ENCODE data around the gene NR3C2.

NR3C2 gene

DNA sequence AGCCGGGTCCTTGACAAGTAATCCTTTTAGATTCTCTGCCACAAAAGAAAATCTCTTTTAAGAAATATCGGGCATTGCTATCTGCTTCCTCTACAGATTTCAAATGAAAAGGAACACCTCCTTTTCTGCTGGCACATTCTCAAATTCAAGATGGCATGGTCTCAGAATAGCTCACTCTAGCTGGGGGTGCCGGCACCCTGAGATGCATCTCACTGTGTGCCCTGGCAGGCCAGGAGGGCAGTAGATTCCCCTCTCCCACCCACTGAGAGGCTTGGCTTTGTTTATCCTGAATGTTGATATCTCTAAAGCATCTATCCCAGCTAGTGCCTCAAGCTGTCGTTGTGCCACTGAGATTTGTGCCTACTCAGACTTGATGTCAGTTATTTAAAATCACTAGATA lies 390.8 kb downstream of the NR3C2 start:
- no peak for DNase-seq (ENCODE audit: low read depth)

DNA sequence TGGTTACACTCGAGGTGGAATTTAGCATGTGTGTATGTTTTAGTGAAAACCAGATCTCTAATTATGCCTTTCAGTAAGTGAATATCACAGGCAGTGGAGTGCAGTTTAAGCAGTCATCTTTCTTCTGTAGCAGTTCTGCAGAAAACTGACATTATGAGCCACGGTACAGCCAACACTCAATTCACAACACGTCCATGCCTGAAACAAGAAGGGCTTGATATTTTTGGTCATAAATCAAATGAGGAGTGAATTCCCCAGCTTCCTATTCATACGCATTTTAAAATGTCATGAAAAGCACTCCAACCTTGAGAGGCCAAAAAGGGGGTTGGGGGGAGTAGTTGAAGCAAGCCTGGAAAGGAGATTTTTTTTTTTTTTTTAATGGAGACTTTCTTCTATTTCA lies 393.6 kb downstream of the NR3C2 start:
- no peak for DNase-seq (ENCODE audit: low read depth)

DNA sequence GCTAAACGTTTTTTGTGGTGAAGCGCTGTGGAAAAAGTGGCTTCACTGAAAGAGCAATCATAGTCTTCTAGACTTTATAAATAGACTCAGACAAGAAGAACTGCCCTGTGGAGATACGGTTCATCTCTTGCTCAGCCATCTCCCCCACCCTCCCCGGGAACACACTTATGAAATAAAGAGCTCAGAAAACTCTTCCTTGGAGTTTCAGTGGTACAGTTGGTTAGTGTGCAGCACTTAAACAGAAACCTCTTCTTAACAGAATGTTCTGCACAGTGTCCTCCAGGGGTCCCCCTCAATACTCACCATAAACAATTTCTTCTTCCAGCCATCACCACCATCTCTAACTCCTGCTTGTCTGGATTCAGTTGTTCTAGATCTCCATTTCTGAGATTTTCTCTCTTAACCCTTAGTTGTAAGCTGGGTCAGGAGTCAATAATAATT lies 397.3 kb downstream of the NR3C2 start:
- DNase-seq (ENCODE audit: low read depth), result no peak

GRCh38 chr4:148044089-148044911 lies 397.9 kb downstream of the NR3C2 start:
- DNase-seq (ENCODE audit: low read depth), result no peak

GRCh38 chr4:148041606-148042329 lies 400.4 kb downstream of the NR3C2 start:
- DNase-seq (ENCODE audit: low read depth), result no peak

GRCh38 chr4:148034813-148035212 lies 407.4 kb downstream of the NR3C2 start:
- no peak for DNase-seq (ENCODE audit: low read depth)

DNA sequence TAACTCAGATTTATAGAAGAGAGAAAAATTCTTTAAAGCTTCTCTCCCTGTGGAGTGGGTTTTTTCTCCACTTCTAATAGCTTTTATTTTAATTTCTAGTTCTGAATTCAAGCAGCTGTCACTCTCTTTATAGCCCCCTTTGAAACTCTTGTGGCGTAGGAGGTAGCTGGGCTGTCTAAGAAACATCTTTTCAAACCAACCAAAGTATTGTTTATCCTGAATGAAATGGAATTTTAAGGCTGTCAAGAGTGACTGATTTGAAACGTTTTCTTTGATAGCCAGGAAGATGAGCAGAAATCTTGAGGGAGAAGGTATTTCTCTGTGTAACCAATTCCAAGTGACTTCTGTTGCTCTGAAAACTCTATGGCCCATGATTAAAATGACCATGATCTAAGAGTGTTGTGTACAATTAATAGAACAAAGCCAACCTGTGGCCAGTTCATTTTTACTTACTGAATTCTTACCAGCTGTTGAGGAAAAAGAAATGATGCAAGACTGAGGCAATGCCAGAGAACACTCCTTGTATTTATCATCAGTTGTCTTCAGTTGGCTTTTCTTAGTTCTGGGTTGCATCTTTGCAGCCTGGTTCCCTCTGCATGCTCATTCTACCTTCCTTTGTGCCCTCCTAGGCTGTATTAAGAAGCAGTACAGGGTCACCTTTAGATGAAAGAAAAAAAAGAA lies 411.9 kb downstream of the NR3C2 start:
- no peak for DNase-seq (ENCODE audit: low read depth)

DNA sequence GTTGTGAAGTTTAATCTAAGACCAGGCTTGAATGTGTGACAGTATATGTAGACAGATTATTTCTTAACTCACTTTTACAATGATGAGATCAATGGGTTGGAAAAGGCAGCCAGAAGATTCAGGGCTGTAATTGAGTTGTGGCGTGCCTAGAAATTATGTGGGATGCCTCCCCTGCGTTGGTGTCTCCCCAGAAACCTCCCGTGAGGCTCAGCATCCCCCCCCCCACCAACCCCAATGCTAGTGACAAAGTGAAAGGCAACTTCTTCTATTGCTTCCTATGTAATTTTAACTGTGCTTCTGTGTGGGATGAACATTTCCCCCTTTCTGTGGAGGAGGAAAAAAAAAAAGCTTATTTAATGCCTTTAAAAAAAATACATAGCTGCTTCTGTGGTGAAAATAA lies 412.4 kb downstream of the NR3C2 start:
- DNase-seq (ENCODE audit: low read depth), result no peak
